T-cell (primary cell): ENCODE data around the gene GPRC5C. TPM values are rescaled to one million over a fixed set of nuclear protein-coding genes. Genes with fewer than 3 reads are reported as not detected.

Source experiments
- ATAC-seq, 4 experiments: fragments of 200-7000 bp in 3 of 4; fragments of 150-1000 bp in 1 of 4; cut with Tn5 transposase; replicated peaks in 1 of 4; 1 replicate in 3 of 4; 2 replicates in 1 of 4; pipeline ENCODE4 v1.10.0; 2021; ENCODE audit warnings: moderate library complexity in 3 of 4, mild to moderate bottlenecking in 2 of 4, moderate number of reproducible peaks in 1 of 4
- CTCF ChIA-PET, 2 donors: fragments of 300-600 bp; sonication (Branson Sonifier 250); formaldehyde crosslinking; loops; one replicate each; lab custom pipeline; 2022; ENCODE audit warnings: antibody characterized with exemption in 2 of 2; lab: Charles Lee
- POLR2A ChIA-PET, 2 donors: fragments of 300-600 bp; sonication (Branson Sonifier 250); formaldehyde crosslinking; loops; one replicate each; lab custom pipeline; 2022; ENCODE audit warnings: antibody characterized with exemption in 2 of 2; lab: Charles Lee
- DNase-seq, 35 experiments: peaks; one replicate each; pipeline versions ENCODE4 v3.0.0 to v3.0.0-alpha.2; 2013 to 2023
- H3K27ac ChIP-seq: one replicate; pipeline ENCODE4 v1.5.1; 2013; ENCODE audit warnings: low read length
- H3K27me3 ChIP-seq, 2 experiments: replicated peaks in 1 of 2; 1 replicate in 1 of 2; 2 replicates in 1 of 2; pipeline versions ENCODE4 v1.6.1 to v1.7.0; 2013; ENCODE audit warnings: low read length in 1 of 2, mixed read lengths in 1 of 2; ENCODE audit not compliant: control insufficient read depth in 2 of 2, insufficient read depth in 2 of 2; ENCODE audit errors: extremely low read depth in 1 of 2
- H3K36me3 ChIP-seq, 2 donors: 1 replicate in 1 of 2; 2 replicates in 1 of 2; pipeline versions ENCODE4 v1.6.1 to v1.7.0; 2013; ENCODE audit warnings: low read length in 1 of 2; ENCODE audit not compliant: control insufficient read depth in 2 of 2, insufficient read depth in 1 of 2; ENCODE audit errors: extremely low read depth in 1 of 2
- H3K4me1 ChIP-seq, 2 experiments: 1 replicate in 1 of 2; 2 replicates in 1 of 2; pipeline versions ENCODE4 v1.6.1 to v1.7.0; 2013; ENCODE audit warnings: low read length in 2 of 2, mixed read lengths in 1 of 2; ENCODE audit not compliant: insufficient read depth in 2 of 2, control insufficient read depth in 1 of 2; ENCODE audit errors: extremely low read depth in 1 of 2
- H3K4me3 ChIP-seq, 2 donors: 1 replicate in 1 of 2; 2 replicates in 1 of 2; pipeline versions ENCODE4 v1.5.1 to v1.7.0; 2013; ENCODE audit warnings: mild to moderate bottlenecking in 2 of 2, low read length in 1 of 2, moderate library complexity in 1 of 2; ENCODE audit not compliant: control insufficient read depth in 1 of 2; ENCODE audit errors: extremely low read depth in 1 of 2
- H3K9me3 ChIP-seq: 2 replicates; pipeline ENCODE4 v1.7.0; 2013
- H3K27ac Mint-ChIP-seq, 2 donors: one replicate each; pipeline ENCODE4 v1.8.0; 2020 to 2021; ENCODE audit warnings: mild to moderate bottlenecking in 2 of 2, mixed read lengths in 2 of 2
- H3K27me3 Mint-ChIP-seq, 2 donors: one replicate each; pipeline ENCODE4 v1.8.0; 2021 to 2022; ENCODE audit warnings: mixed read lengths in 2 of 2
- H3K36me3 Mint-ChIP-seq: one replicate; pipeline ENCODE4 v1.8.0; 2021; ENCODE audit warnings: mixed read lengths
- H3K4me1 Mint-ChIP-seq, 3 donors: one replicate each; pipeline ENCODE4 v1.8.0; 2020 to 2022; ENCODE audit warnings: mixed read lengths in 3 of 3, mild to moderate bottlenecking in 1 of 3
- H3K4me3 Mint-ChIP-seq, 3 donors: one replicate each; pipeline ENCODE4 v1.8.0; 2020 to 2022; ENCODE audit warnings: mild to moderate bottlenecking in 3 of 3, mixed read lengths in 3 of 3, moderate library complexity in 3 of 3
- H3K9me3 Mint-ChIP-seq, 3 donors: one replicate each; pipeline ENCODE4 v1.8.0; 2020 to 2022; ENCODE audit warnings: mixed read lengths in 3 of 3
- WGBS: methylation state at CpG from one replicate; pipeline ENCODE4 v1.1.5; 2013; ENCODE audit warnings: missing lambda C conversion rate; ENCODE audit not compliant: insufficient coverage; 5-methylcytosine and 5-hydroxymethylcytosine counted together
- total RNA-seq, 35 experiments: library from RNA in 6 of 35; stranded (reverse) in 6 of 35; fragments of 120-200 nt in 1 of 35; gene quantifications; one replicate each; pipeline versions ENCODE4 v1.2.1 to v1.2.4 and lab custom pipeline; 2013 to 2026

GPRC5C gene
- total RNA-seq, 5 donors from 2014 or later (not counting 1 experiment from before 2014, with no cell fraction given): 0.46 to 1.5 (median 0.55) TPM; not detected in 2

DNA sequence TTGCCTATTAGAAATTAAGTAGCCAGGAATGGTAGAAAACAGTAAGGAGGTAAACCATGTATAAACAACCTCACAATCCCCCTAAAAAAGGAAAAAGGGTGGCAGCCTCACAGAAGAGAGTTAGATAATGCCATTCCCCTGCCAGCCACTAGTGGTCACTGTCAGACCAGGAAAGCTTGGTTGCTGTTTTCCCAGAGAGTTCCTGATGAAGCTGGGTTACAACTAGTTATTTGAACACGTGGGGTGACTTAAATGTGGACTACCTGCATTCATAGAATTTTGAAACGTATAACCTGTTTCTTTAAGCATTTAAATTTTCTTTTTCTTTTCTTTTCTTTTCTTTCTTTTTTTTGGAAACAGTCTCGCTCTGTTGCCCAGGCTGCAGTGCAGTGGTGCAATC, 5.8 kb downstream of the GPRC5C start:
- ATAC-seq (no peak), DNase-seq (peak in 1 of 35 experiments; percentile 39)
- H3K9me3 ChIP-seq: no peaks in the 10 kb centered on the region
- peaks cover 0 to 11% of the 10 kb centered on the region in 2 experiments for H3K4me1 ChIP-seq
- H3K27ac ChIP-seq: no peak overlapping the region
- H3K27me3 ChIP-seq: peaks cover 0 to 51% of the 10 kb centered on the region in 2 experiments
- no peaks in the 10 kb centered on the region for H3K36me3 ChIP-seq
- Mint-ChIP-seq H3K27me3 (peaks cover 24 to 45% of the 10 kb centered on the region in 2 donors), H3K9me3 (peaks cover 3 to 16% (median 7%) of the 10 kb centered on the region in 3 donors), H3K36me3 (no peaks in the 10 kb centered on the region), H3K4me1 (peaks cover 0 to 5% (median 1%) of the 10 kb centered on the region in 3 donors), H3K4me3 (no peak overlapping the region), H3K27ac (no peak overlapping the region)
- no peak overlapping the region for H3K4me3 ChIP-seq
- POLR2A ChIA-PET: no interaction called here
- WGBS: 67% methylated on average over 1 of the region's 3 CpGs
- CTCF ChIA-PET: no interaction called here

DNA sequence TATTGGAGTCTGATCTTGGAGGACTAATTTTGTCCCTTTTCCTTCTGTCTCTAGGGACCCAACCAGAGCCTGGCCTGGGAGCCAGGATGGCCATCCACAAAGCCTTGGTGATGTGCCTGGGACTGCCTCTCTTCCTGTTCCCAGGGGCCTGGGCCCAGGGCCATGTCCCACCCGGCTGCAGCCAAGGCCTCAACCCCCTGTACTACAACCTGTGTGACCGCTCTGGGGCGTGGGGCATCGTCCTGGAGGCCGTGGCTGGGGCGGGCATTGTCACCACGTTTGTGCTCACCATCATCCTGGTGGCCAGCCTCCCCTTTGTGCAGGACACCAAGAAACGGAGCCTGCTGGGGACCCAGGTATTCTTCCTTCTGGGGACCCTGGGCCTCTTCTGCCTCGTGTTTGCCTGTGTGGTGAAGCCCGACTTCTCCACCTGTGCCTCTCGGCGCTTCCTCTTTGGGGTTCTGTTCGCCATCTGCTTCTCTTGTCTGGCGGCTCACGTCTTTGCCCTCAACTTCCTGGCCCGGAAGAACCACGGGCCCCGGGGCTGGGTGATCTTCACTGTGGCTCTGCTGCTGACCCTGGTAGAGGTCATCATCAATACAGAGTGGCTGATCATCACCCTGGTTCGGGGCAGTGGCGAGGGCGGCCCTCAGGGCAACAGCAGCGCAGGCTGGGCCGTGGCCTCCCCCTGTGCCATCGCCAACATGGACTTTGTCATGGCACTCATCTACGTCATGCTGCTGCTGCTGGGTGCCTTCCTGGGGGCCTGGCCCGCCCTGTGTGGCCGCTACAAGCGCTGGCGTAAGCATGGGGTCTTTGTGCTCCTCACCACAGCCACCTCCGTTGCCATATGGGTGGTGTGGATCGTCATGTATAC, 8.0 kb downstream of the GPRC5C start:
- H3K27me3 ChIP-seq: peaks cover 0 to 55% of the 10 kb centered on the region in 2 experiments
- H3K36me3 ChIP-seq: no peaks in the 10 kb centered on the region
- peaks cover 13 to 31% of the 10 kb centered on the region in 2 donors for H3K27me3 Mint-ChIP-seq
- ChIA-PET POLR2A (no interaction called here), CTCF (no interaction called here)
- H3K4me1 Mint-ChIP-seq: peaks cover 2 to 5% (median 3%) of the 10 kb centered on the region in 3 donors
- 60% methylated on average over 30 of the region's 31 CpGs for WGBS
- peaks cover 3 to 16% (median 7%) of the 10 kb centered on the region in 3 donors for H3K9me3 Mint-ChIP-seq
- H3K9me3 ChIP-seq: no peaks in the 10 kb centered on the region
- no peak overlapping the region for H3K4me3 Mint-ChIP-seq
- H3K4me3 ChIP-seq: no peak overlapping the region
- H3K36me3 Mint-ChIP-seq: no peaks in the 10 kb centered on the region
- H3K4me1 ChIP-seq: peaks cover 2 to 19% of the 10 kb centered on the region in 2 experiments
- ATAC-seq: no peak
- H3K27ac ChIP-seq: no peak overlapping the region
- DNase-seq: no peak
- no peak overlapping the region for H3K27ac Mint-ChIP-seq

GRCh38 chr17:74441537-74441936, 9.6 kb downstream of the GPRC5C start:
- H3K27ac Mint-ChIP-seq: no peak overlapping the region
- Histone ChIP-seq H3K9me3 (no peaks in the 10 kb centered on the region), H3K4me3 (no peak overlapping the region), H3K27me3 (peaks cover 0 to 57% of the 10 kb centered on the region in 2 experiments), H3K36me3 (no peaks in the 10 kb centered on the region), H3K4me1 (peaks cover 2 to 22% of the 10 kb centered on the region in 2 experiments), H3K27ac (no peak overlapping the region)
- WGBS: 100% methylated on average over 2 of the region's 7 CpGs
- no peak for ATAC-seq
- ChIA-PET CTCF (no interaction called here), POLR2A (no interaction called here)
- no peak for DNase-seq
- H3K4me3 Mint-ChIP-seq: no peak overlapping the region
- H3K36me3 Mint-ChIP-seq: no peaks in the 10 kb centered on the region
- peaks cover 2 to 5% (median 3%) of the 10 kb centered on the region in 3 donors for H3K4me1 Mint-ChIP-seq
- peaks cover 3 to 16% (median 7%) of the 10 kb centered on the region in 3 donors for H3K9me3 Mint-ChIP-seq
- H3K27me3 Mint-ChIP-seq: peaks cover 8 to 19% of the 10 kb centered on the region in 2 donors

- Histone ChIP-seq H3K27ac (no peak overlapping the region), H3K9me3 (no peaks in the 10 kb centered on the region), H3K27me3 (peaks cover 0 to 60% of the 10 kb centered on the region in 2 experiments), H3K36me3 (no peaks in the 10 kb centered on the region), H3K4me1 (peaks cover 2 to 24% of the 10 kb centered on the region in 2 experiments), H3K4me3 (no peak overlapping the region)
- CTCF ChIA-PET: no interaction called here
- Mint-ChIP-seq H3K4me1 (peaks cover 2 to 5% (median 5%) of the 10 kb centered on the region in 3 donors), H3K36me3 (no peaks in the 10 kb centered on the region), H3K9me3 (peaks cover 3 to 16% (median 4%) of the 10 kb centered on the region in 3 donors), H3K27me3 (peaks cover 8 to 16% of the 10 kb centered on the region in 2 donors), H3K4me3 (no peak overlapping the region), H3K27ac (no peak overlapping the region)
- DNase-seq (no peak), ATAC-seq (no peak)
- 71% methylated on average over 6 of the region's 6 CpGs for WGBS
- POLR2A ChIA-PET: no interaction called here
Observed at GRCh38 chr17:74442291-74442669, 10.4 kb downstream of the GPRC5C start.

DNA sequence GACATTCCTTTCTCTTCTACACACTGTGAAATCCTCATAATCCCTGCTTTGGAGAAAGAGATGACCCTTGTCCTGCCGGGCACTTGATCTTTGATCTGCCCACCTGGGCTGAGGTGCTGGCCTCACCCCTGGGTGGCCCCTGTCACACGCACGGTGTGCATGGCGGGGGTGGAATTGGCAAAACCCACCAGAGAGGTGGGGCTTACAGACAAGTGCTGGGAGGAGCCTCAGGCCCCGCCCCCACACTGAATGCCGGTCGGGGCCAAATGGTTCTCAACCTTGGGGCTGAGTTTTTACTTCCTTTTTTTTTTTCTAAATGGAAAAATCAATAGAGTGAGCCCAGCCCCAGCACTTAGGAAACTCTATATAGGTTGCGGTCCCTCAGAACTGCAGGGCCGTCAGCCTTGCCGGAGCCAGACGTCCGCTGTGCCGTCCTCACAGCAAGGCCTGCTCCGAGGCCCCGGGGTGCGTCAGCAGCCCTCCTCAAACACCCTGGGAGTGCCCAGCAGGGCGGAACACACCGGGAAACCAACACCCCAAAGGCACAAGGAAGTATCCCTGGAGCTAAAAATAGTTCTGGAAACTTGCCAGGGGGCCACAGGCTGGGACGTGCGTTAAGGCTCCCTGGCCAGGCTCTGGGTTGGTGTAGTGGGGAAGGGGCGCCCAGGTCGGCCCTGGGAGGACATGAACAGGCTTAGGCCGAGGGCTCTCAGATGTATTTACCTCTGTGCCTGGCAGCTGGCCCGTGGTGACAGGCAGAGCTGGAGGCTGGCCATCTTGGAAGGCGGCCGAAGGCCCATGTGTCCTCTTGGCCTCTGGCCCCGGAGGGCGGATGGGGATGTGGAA, 11.0 kb downstream of the GPRC5C start:
- CTCF ChIA-PET: no interaction called here
- peak in 2 of 4 experiments; percentile 44 to 75 for ATAC-seq
- peaks cover 8 to 16% of the 10 kb centered on the region in 2 donors for H3K27me3 Mint-ChIP-seq

More for the DNA sequence above, 11.0 kb downstream of the GPRC5C start:
- WGBS: 53% methylated on average over 18 of the region's 28 CpGs
- POLR2A ChIA-PET: no interaction called here
- no peak overlapping the region for H3K4me3 Mint-ChIP-seq
- peaks cover 2 to 5% (median 5%) of the 10 kb centered on the region in 3 donors for H3K4me1 Mint-ChIP-seq
- H3K27ac ChIP-seq: no peak overlapping the region
- no peaks in the 10 kb centered on the region for H3K36me3 Mint-ChIP-seq
- no peak overlapping the region for H3K27ac Mint-ChIP-seq
- H3K36me3 ChIP-seq: no peaks in the 10 kb centered on the region
- peak in 4 of 35 experiments; percentile 14 to 44 (median 39) for DNase-seq
- H3K4me1 ChIP-seq: peaks cover 2 to 24% of the 10 kb centered on the region in 2 experiments
- peak overlapping the region; percentile 5 to 54 for H3K4me3 ChIP-seq
- H3K27me3 ChIP-seq: peaks cover 0 to 60% of the 10 kb centered on the region in 2 experiments
- no peaks in the 10 kb centered on the region for H3K9me3 ChIP-seq
- H3K9me3 Mint-ChIP-seq: peaks cover 2 to 11% (median 3%) of the 10 kb centered on the region in 3 donors
